ENCODE measurements around the gene FRMD5.
"Not testable (repeated sequence)": the region's sequence is repeated elsewhere in the genome, so short reads cannot be mapped to it uniquely, and the experiment has no call there.

FRMD5 gene

GRCh38 chr15:43889042-43889441 is 306.0 kb downstream of the FRMD5 start:
- DNase-seq (ENCODE audit: low read depth) = no peak

GRCh38 chr15:43887901-43888300 is 307.2 kb downstream of the FRMD5 start:
- no peak for DNase-seq (ENCODE audit: low read depth)

- DNase-seq (ENCODE audit: low read depth) = no peak
These were observed 308.5 kb downstream of the FRMD5 start for GRCh38 chr15:43886558-43886957.

GRCh38 chr15:43883571-43883970 is 311.5 kb downstream of the FRMD5 start:
- DNase-seq (ENCODE audit: low read depth) = no peak

GRCh38 chr15:43881944-43882343 is 313.1 kb downstream of the FRMD5 start:
- no peak for DNase-seq (ENCODE audit: low read depth)

- no peak for DNase-seq (ENCODE audit: low read depth)
These were observed 313.8 kb downstream of the FRMD5 start for GRCh38 chr15:43881245-43881644.

- DNase-seq (ENCODE audit: low read depth) = no peak
These were observed 314.5 kb downstream of the FRMD5 start for GRCh38 chr15:43880406-43881194.

GRCh38 chr15:43879386-43880355 is 315.4 kb downstream of the FRMD5 start:
- no peak for DNase-seq (ENCODE audit: low read depth)

GRCh38 chr15:43878446-43878845 is 316.6 kb downstream of the FRMD5 start:
- DNase-seq (ENCODE audit: low read depth) = no peak

- no peak for DNase-seq (ENCODE audit: low read depth)
These were observed 317.7 kb downstream of the FRMD5 start for GRCh38 chr15:43877371-43877770.

GRCh38 chr15:43876872-43877271 is 318.2 kb downstream of the FRMD5 start:
- DNase-seq (ENCODE audit: low read depth) = no peak

GRCh38 chr15:43873651-43874050 is 321.4 kb downstream of the FRMD5 start:
- no peak for DNase-seq (ENCODE audit: low read depth)

GRCh38 chr15:43872416-43873020 is 322.6 kb downstream of the FRMD5 start:
- peak; percentile 1 for DNase-seq (ENCODE audit: low read depth)

GRCh38 chr15:43871835-43872234 is 323.2 kb downstream of the FRMD5 start:
- DNase-seq (ENCODE audit: low read depth) = no peak

GRCh38 chr15:43868406-43868805 is 326.7 kb downstream of the FRMD5 start:
- no peak for DNase-seq (ENCODE audit: low read depth)

GRCh38 chr15:43867096-43867495 is 328.0 kb downstream of the FRMD5 start:
- DNase-seq (ENCODE audit: low read depth) = no peak

GRCh38 chr15:43866636-43867035 is 328.4 kb downstream of the FRMD5 start:
- not testable (repeated sequence) for DNase-seq (ENCODE audit: low read depth)

GRCh38 chr15:43859546-43859945 is 335.5 kb downstream of the FRMD5 start:
- no peak for DNase-seq (ENCODE audit: low read depth)

GRCh38 chr15:43854801-43855200 is 340.3 kb downstream of the FRMD5 start:
- DNase-seq (ENCODE audit: low read depth) = no peak

GRCh38 chr15:43852607-43853006 is 342.5 kb downstream of the FRMD5 start:
- DNase-seq (ENCODE audit: low read depth) = no peak

GRCh38 chr15:43851251-43851650 is 343.8 kb downstream of the FRMD5 start:
- no peak for DNase-seq (ENCODE audit: low read depth)

GRCh38 chr15:43845421-43845820 is 349.6 kb downstream of the FRMD5 start:
- no peak for DNase-seq (ENCODE audit: low read depth)

GRCh38 chr15:43832485-43832884 is 362.6 kb downstream of the FRMD5 start:
- DNase-seq (ENCODE audit: low read depth) = not testable (repeated sequence)
